Sigmoid colon (tissue), 7 donors: Measurements from ENCODE around the gene SIN3A. TPM values are rescaled to one million over a fixed set of nuclear protein-coding genes. Genes with fewer than 3 reads are reported as not detected.

Experiments
- DNase-seq: peaks from one replicate; pipeline ENCODE4 v3.0.0-alpha.2; 2019
- H3K27ac ChIP-seq, 4 donors: fragments of 200-600 bp; sonication (generic); one replicate each; pipeline ENCODE4 v1.5.1; 2016 to 2019; ENCODE audit warnings: mild to moderate bottlenecking in 1 of 4
- H3K27me3 ChIP-seq, 3 donors: fragments of 200-600 bp; sonication (generic); one replicate each; pipeline ENCODE4 v1.5.1; 2019; ENCODE audit warnings: mild to moderate bottlenecking in 1 of 3
- H3K36me3 ChIP-seq, 4 donors: fragments of 200-600 bp; sonication (generic); one replicate each; pipeline ENCODE4 v1.5.1; 2016 to 2019
- H3K4me1 ChIP-seq, 4 donors: fragments of 200-600 bp; sonication (generic); one replicate each; pipeline ENCODE4 v1.5.1; 2017 to 2019
- H3K4me3 ChIP-seq, 4 donors: fragments of 200-600 bp; sonication (generic); one replicate each; pipeline ENCODE4 v1.5.1; 2017 to 2019; ENCODE audit warnings: mild to moderate bottlenecking in 2 of 4, moderate library complexity in 1 of 4
- H3K9me3 ChIP-seq, 4 donors: fragments of 200-600 bp in 3 of 4; sonication (generic) in 3 of 4; one replicate each; pipeline versions ENCODE4 v1.5.1 to v1.6.1; 2013 to 2019
- CTCF ChIP-seq, 4 experiments: fragments of 450-650 bp in 3 of 4; fragments of 200-600 bp in 1 of 4; IDR thresholded peaks; one replicate each; pipeline ENCODE4 v1.5.1; 2016 to 2019; ENCODE audit warnings: antibody characterized with exemption in 4 of 4, mild to moderate bottlenecking in 3 of 4, moderate library complexity in 2 of 4
- EP300 ChIP-seq, 4 donors: sonication (generic); formaldehyde crosslinking; IDR thresholded peaks; one replicate each; pipeline ENCODE4 v1.6.1; 2017; ENCODE audit warnings: antibody characterized with exemption in 4 of 4
- POLR2A ChIP-seq, 2 donors: fragments of 450-650 bp; IDR thresholded peaks; one replicate each; pipeline ENCODE4 v1.6.1; 2016; ENCODE audit warnings: antibody characterized with exemption in 2 of 2, mild to moderate bottlenecking in 2 of 2, moderate library complexity in 2 of 2
- POLR2AphosphoS5 ChIP-seq, 4 donors: sonication (generic); formaldehyde crosslinking; IDR thresholded peaks; one replicate each; pipeline ENCODE4 v1.6.1; 2017; ENCODE audit warnings: antibody characterized with exemption in 4 of 4
- WGBS, 2 donors: extraction: QIAGEN DNeasy Blood & Tissue Kit; methylation state at CpG; one replicate each; pipeline ENCODE4 v1.1.7; 2013; 5-methylcytosine and 5-hydroxymethylcytosine counted together
- intact Hi-C: fragments of 100-400 bp; cut with DNase I; formaldehyde crosslinking; loops from one replicate; pipeline ENCODE4 v1.15.1; 2023
- polyA plus RNA-seq, 3 donors: library from polyadenylated mRNA; stranded (reverse); fragments of 200-250 nt; gene quantifications; one replicate each; pipeline ENCODE4 v1.2.3, GENCODE V29; 2013
- total RNA-seq, 4 donors: library from RNA; depleted of rRNA; stranded (reverse); fragments of >200 nt; gene quantifications; one replicate each; pipeline ENCODE4 v1.1.0, GENCODE V29; 2016
- donor health status: healthy with polysubstance abuse.
- donor health status: Bipolar disorder and iron deficiency.
- donor health status: healthy.

Gene SIN3A
- total and polyA plus RNA-seq, 7 donors: 7.9 to 41.8 (median 34.6) TPM

GRCh38 chr15:75364881-75365280 lies 86.6 kb downstream of the SIN3A start:
- Histone ChIP-seq H3K27me3 (no peaks in the 10 kb centered on the region), H3K4me3 (no peak overlapping the region), H3K27ac (no peak overlapping the region), H3K4me1 (peaks cover 0 to 22% (median 18%) of the 10 kb centered on the region in 4 donors), H3K36me3 (peaks cover 8 to 74% (median 38%) of the 10 kb centered on the region in 4 donors), H3K9me3 (no peaks in the 10 kb centered on the region)
- intact Hi-C loops: loop anchor here (5.0 to 10.0 kb wide), 2 partner anchors 210 to 257 kb away; partner anchors contain the start of gene PTPN9
- DNase-seq: no peak
- 92 to 93% methylated on average over 6 of the region's 6 CpGs for WGBS, 2 donors
- TF ChIP-seq POLR2AphosphoS5 (IDR thresholded peaks at IDR 0.05) (no peak), CTCF (IDR thresholded peaks at IDR 0.05) (no peak), POLR2A (IDR thresholded peaks at IDR 0.05) (no peak)

GRCh38 chr15:75363786-75364185 lies 87.7 kb downstream of the SIN3A start:
- Histone ChIP-seq H3K4me1 (peaks cover 0 to 14% (median 10%) of the 10 kb centered on the region in 4 donors), H3K9me3 (no peaks in the 10 kb centered on the region), H3K27ac (no peak overlapping the region), H3K4me3 (no peak overlapping the region), H3K27me3 (no peaks in the 10 kb centered on the region), H3K36me3 (peaks cover 15 to 85% (median 47%) of the 10 kb centered on the region in 4 donors)
- TF ChIP-seq POLR2AphosphoS5 (IDR thresholded peaks at IDR 0.05): no peak
- no peak for TF ChIP-seq CTCF (IDR thresholded peaks at IDR 0.05)
- no peak for TF ChIP-seq EP300 (IDR thresholded peaks at IDR 0.05)
- TF ChIP-seq POLR2A (IDR thresholded peaks at IDR 0.05): no peak
- 94 to 97% methylated on average over 9 of the region's 9 CpGs for WGBS, 2 donors
- intact Hi-C loops: loop anchor here (10.0 kb wide), 1 partner anchor 211 kb away; the partner anchor contains the start of gene PTPN9
- DNase-seq: no peak

GRCh38 chr15:75362642-75363249 lies 88.7 kb downstream of the SIN3A start:
- H3K9me3 ChIP-seq: no peaks in the 10 kb centered on the region
- intact Hi-C loops: loop anchor here (10.0 kb wide), 1 partner anchor 212 kb away; the partner anchor contains the start of gene PTPN9
- H3K27ac ChIP-seq: no peak overlapping the region
- TF ChIP-seq EP300 (IDR thresholded peaks at IDR 0.05): no peak
- TF ChIP-seq POLR2A (IDR thresholded peaks at IDR 0.05): no peak
- no peak for TF ChIP-seq CTCF (IDR thresholded peaks at IDR 0.05)
- TF ChIP-seq POLR2AphosphoS5 (IDR thresholded peaks at IDR 0.05): no peak
- 91 to 92% methylated on average over 7 of the region's 7 CpGs for WGBS, 2 donors
- peaks cover 0 to 13% (median 8%) of the 10 kb centered on the region in 4 donors for H3K4me1 ChIP-seq
- no peak for DNase-seq
- peaks cover 15 to 95% (median 54%) of the 10 kb centered on the region in 4 donors for H3K36me3 ChIP-seq
- H3K27me3 ChIP-seq: no peaks in the 10 kb centered on the region
- no peak overlapping the region for H3K4me3 ChIP-seq

- Histone ChIP-seq H3K27me3 (no peaks in the 10 kb centered on the region), H3K4me1 (peaks cover 0 to 8% (median 2%) of the 10 kb centered on the region in 4 donors), H3K36me3 (peaks cover 15 to 97% (median 54%) of the 10 kb centered on the region in 4 donors), H3K9me3 (no peaks in the 10 kb centered on the region), H3K4me3 (no peak overlapping the region), H3K27ac (no peak overlapping the region)
- intact Hi-C loops: loop anchor here (10.0 kb wide), 1 partner anchor 213 kb away; the partner anchor contains the start of gene PTPN9
- TF ChIP-seq CTCF (IDR thresholded peaks at IDR 0.05): no peak
- 90 to 92% methylated on average over 13 of the region's 13 CpGs for WGBS, 2 donors
- DNase-seq: no peak
Observed at GRCh38 chr15:75361989-75362641, 89.4 kb downstream of the SIN3A start.
